ENCODE measurements around the gene CCDC97.

DNA sequence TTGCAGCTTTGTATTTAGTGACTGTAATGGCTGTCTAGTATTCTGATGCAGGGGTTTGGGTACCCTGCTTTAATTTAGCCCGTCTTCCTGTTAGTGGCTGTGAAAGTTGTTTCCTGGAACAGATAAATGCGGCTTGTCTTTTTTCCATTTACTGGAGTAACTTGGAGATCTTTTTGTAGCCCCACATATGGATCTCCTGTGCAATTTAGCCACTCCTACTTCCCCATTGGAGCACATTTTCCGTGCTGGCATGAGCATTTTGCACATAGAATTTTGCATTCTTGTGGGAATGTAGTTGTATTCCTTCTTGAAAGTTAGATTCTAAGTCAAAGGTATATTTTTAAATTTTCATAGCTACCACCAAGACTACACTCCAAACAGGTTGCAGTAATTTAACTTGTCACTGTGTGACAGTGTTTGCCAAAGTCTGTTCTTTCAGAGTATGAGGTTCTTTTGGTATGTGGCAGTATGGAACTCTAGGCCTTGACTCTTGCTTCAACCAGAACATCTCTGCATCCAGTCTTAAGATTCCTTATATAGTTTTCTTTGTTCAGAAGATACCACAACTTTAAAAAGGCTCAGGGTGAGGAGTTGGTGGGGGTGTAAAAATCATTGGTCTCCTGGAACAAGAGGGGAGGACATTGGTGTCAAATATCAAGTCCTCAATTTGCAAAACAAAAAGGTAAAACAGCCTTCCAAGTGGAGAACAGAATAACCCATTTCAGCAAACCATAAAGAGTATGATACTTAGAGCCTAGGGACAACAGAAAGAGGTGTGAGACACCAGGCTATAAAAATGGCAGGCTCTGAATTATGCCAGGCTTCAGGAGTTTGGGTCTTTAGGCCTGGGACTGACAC is 21.1 kb upstream of the CCDC97 start:
- TF ChIP-seq CTCF (IDR thresholded peaks at IDR 0.05) (no peak), POLR2AphosphoS5 (IDR thresholded peaks at IDR 0.05; ENCODE audit: low read depth, low read length) (no peak)
